GM13976 (cell line): ENCODE results near the gene COMMD10.
"Not testable (repeated sequence)": the region's sequence is repeated elsewhere in the genome, so short reads cannot be mapped to it uniquely, and the experiment has no call there.

ENCODE experiments used
- DNase-seq: peaks from one replicate; pipeline ENCODE4 v3.0.0; 2012; ENCODE audit warnings: low spot score
- CTCF ChIP-seq: IDR thresholded peaks from 2 replicates; pipeline ENCODE4 v1.5.1; 2012; ENCODE audit warnings: borderline replicate concordance, mild to moderate bottlenecking; ENCODE audit not compliant: insufficient read depth; ENCODE audit errors: extremely low read depth, missing control alignments, control extremely low read depth
- in situ Hi-C: fragments of 300-500 bp; cut with MboI; formaldehyde crosslinking; loops from one replicate; pipeline ENCODE4 v1.12.0; 2022; ENCODE audit warnings: low sequenced_read_pairs, mixed read lengths, inconsistent platforms; ENCODE audit not compliant: unreplicated experiment

The COMMD10 gene

GRCh38 chr5:116068028-116068632, 16.7 kb upstream of the COMMD10 start:
- in situ Hi-C loops, result loop anchor here (10.0 to 25.0 kb wide), 3 partner anchors 231 to 756 kb away; partner anchors contain the start of genes AP3S1, ATG12 and TMED7
- peak; percentile 42 for TF ChIP-seq CTCF
- peak; percentile 40 for DNase-seq

GRCh38 chr5:116071211-116071610, 13.6 kb upstream of the COMMD10 start:
- no peak for TF ChIP-seq CTCF
- DNase-seq, result no peak
- in situ Hi-C loops, result loop anchor here (25.0 kb wide), 2 partner anchors 234 to 759 kb away; partner anchors contain the start of genes AP3S1 and ATG12

- in situ Hi-C loops, result no loop called here
- no peak for DNase-seq
- TF ChIP-seq CTCF, result no peak
Observed at GRCh38 chr5:116075191-116075831, 9.5 kb upstream of the COMMD10 start.

GRCh38 chr5:116076496-116076895, 8.3 kb upstream of the COMMD10 start:
- DNase-seq, result peak; percentile 70
- in situ Hi-C loops, result no loop called here
- no peak for TF ChIP-seq CTCF

- DNase-seq, result no peak
- in situ Hi-C loops, result no loop called here
- no peak for TF ChIP-seq CTCF
Observed at GRCh38 chr5:116078199-116078598, 6.6 kb upstream of the COMMD10 start.

GRCh38 chr5:116084287-116084691, 536 bp upstream of the COMMD10 start:
- in situ Hi-C loops, result no loop called here
- peak; percentile 41 for DNase-seq
- no peak for TF ChIP-seq CTCF

- DNase-seq, in situ Hi-C loops: not testable (repeated sequence)
Observed at GRCh38 chr5:116086309-116086708, 1.5 kb downstream of the COMMD10 start.
